ENCODE results near the gene HCFC1R1.
"Not testable (repeated sequence)": the region's sequence is repeated elsewhere in the genome, so short reads cannot be mapped to it uniquely, and the experiment has no call there.

Gene HCFC1R1

DNA sequence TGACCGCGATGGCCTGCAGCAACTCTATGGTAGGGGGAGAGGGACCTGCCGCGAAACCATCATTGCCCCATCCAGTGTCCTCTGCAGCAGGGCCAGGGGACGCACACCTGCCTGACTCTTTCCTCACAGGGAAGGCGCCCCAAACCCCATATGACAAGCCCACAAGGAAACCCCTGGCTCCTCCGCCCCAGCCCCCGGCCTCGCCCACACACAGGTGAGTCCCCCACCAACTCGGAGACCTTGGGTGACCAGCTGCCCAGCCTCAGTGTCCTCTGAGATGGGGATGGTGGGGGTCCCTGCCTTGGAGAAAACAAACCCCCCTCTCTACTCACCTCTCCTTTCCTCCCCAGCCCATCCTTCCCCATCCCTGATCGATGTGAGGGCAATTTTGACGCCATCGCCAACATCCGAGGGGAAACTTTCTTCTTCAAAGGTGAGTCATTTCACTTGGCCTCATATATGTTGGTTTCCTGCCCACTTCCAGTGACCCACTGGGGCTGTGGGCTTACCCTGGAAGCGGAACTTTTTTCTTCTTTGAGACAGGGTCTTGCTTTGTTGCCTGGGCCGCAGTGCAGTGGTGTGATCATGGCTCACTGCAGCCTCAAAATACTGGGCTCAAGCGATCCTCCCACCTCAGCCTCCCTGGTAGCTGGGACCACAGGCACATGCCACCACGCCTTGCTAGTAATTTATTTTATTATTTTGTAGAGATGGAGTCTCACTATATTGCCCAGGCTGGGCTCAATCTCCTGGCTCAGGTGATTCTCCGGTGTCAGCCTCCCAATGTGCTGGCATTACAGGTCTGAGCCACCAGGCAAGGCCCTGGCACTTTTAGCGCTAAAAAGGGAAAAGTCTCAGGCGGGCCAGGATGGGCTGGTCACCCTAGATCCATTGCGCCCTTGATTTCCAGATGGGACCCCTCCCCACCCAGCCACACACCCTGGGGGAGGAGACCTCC, 33.7 kb upstream of the HCFC1R1 start:
- DNase-seq, result no peak

GRCh38 chr16:3056336-3057180, 32.8 kb upstream of the HCFC1R1 start:
- no peak for DNase-seq

DNA sequence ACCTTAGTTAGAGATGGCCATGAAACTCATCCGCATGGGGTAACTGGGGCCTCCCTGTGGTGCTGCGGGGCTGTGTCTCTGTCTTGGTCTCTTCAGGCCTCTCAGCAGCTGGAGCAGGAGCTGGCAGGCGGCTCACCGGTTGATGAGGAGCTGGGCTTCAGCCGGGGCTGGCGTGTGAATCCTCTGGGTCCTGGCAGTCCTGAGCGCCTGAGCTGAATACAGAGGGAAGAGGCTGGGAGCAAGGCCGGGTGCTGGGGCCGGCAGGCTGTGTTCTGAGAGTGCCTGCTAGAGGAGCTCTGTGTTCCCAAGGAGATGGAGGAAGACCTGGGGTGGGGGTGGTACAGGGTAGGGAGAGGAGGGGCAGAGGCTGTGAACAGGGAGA, 32.0 kb upstream of the HCFC1R1 start:
- DNase-seq, result not testable (repeated sequence)

GRCh38 chr16:3054965-3055733, 31.4 kb upstream of the HCFC1R1 start:
- DNase-seq, result no peak

GRCh38 chr16:3053330-3053710, 29.6 kb upstream of the HCFC1R1 start:
- not testable (repeated sequence) for DNase-seq

DNA sequence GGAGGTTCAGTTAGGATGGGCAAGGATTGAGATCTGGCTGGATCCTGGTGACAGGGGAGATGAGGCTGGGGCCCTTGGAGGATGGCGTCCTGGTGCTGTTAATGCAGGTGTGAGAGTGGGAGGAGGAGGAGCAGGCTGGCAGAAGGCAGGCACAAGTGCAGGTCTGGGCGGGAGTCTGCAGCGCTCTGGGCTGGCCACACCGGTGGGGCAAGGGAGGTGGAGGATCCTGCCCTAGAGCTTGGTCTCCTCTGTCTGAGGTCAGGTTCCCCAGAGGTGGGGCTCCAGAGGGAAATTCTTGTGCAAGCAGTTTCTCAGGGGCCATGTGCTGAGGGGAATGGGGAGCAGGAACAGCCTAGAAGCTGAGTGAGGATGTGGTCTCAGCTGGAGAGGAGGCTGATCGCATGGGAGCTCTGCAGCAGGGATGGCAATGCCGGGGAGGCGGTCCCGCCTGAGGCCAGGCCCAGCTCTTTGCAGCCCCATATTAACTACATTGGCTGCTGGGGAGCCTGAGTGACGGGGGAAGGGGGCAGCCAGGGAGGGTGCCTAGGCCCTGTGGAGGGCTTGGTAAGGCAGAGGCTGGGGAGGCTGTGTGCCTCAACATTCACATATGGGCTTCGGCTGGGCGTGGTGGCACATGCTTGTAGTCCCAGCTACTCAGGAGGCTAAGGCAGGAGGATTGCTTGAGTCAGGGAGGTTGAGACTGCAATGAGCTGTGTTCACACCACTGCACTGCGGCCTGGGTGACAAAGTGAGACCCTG, 29.0 kb upstream of the HCFC1R1 start:
- not testable (repeated sequence) for DNase-seq

GRCh38 chr16:3051494-3051893, 27.8 kb upstream of the HCFC1R1 start:
- DNase-seq, result no peak

- no peak for DNase-seq
These were observed 27.3 kb upstream of the HCFC1R1 start for GRCh38 chr16:3051009-3051408.

- no peak for DNase-seq
These were observed 26.7 kb upstream of the HCFC1R1 start for GRCh38 chr16:3050487-3050886.

DNA sequence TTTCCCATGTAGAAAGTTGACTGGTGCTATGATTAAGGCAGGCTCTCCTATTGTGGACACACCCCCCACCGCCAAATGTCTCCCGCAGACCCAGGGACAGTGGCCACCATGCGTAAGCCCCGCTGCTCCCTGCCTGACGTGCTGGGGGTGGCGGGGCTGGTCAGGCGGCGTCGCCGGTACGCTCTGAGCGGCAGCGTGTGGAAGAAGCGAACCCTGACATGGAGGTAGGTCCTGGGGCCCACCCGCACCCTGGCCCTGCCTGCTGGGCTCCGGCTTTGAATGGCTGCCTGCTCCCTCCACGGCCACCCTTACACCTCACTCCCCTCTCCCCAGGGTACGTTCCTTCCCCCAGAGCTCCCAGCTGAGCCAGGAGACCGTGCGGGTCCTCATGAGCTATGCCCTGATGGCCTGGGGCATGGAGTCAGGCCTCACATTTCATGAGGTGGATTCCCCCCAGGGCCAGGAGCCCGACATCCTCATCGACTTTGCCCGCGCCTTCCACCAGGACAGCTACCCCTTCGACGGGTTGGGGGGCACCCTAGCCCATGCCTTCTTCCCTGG, 26.3 kb upstream of the HCFC1R1 start:
- DNase-seq, result no peak

- no peak for DNase-seq
These were observed 23.6 kb upstream of the HCFC1R1 start for GRCh38 chr16:3047387-3047720.

- peak in 1 of 6 experiments; percentile 12 for DNase-seq
These were observed 23.1 kb upstream of the HCFC1R1 start for GRCh38 chr16:3046641-3047386.

DNA sequence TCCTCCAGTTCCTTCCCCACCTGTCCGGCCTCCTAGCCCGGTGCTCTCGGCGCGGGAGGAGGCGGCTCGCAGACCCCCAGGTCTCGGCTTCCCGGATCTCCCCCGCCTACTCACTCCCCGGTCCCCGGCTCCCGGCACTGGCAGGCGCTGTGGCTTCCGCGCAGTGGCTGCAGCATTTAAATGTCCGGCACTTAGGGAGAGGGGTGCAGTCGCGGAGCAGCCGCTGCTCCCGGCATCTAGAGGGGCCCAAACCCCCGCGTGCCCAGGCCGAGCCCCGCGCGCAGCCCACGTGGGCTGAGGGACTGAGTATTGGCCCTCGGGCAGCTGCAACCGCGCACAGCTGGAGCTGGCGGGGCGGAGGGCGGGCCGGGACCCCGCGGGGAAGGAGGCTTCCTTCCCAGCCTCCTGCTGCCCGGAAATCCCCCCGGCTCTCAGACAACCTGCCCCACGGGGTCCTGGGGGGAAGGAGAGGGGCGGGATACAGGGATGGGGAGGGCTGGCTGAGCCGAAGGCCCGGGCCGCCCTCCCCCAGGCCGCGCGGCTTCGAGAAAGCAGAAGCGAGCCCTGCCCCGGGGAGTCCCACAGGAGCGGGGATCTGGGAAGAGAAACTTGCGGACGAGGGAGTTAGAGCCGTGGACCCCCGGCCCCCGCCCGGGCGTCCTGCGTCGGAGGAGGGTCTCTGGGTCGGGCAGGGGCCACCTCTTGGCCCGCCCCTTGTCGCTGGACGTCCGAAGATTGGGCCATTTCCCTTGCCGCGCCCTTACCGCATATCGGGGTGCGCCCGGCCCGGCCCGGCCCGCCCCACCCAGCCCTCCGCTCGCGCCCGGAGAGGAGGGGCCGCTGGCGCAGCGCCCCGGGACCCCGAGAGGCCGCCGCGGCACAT, 22.3 kb upstream of the HCFC1R1 start, which contains the start of gene MMP25:
TSS of gene MMP25 (plus strand) at position 804 of the 883 bp plus-strand sequence. CDS start 357 bp downstream, outside the sequence.
- DNase-seq, result peak in 2 of 6 experiments; percentile 24 to 47

DNA sequence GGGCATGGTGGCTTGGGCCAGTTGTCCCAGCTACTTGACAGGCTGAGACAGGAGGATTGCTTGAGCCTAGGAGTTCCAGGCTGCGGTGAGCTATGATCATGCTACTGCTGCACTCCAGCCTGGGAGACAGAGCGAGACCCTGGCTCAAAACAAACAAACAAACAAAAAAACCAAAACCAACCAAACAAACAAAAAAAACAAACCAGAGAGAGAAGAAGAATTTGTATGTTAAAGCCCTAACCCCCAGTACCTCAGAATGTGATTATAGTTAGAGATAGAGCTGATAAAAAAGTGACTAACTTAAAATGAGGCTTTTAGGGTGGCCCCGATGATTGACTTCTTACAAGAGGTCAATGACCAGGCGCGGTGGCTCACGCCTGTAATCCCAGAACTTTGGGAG, 21.0 kb upstream of the HCFC1R1 start:
- no peak for DNase-seq

DNA sequence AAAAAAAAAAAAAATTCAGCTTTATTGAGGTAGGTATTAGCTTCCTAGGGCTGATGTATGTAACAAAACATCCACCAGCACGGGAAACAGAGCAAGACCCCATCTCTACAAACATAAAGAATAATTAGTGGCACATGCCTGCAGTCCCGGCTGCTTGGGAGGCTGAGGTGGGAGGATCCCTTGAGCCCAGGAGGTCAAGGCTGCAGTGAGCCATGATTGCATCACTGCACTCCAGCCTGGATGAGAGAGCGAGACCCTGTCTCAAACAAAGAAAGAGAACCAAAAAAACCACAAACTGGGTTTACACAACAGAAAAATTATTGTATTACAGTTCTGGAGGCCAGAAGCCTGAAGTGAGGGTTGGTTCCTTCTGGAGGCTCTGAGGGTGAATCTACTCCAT, 18.6 kb upstream of the HCFC1R1 start:
- DNase-seq, result no peak

DNA sequence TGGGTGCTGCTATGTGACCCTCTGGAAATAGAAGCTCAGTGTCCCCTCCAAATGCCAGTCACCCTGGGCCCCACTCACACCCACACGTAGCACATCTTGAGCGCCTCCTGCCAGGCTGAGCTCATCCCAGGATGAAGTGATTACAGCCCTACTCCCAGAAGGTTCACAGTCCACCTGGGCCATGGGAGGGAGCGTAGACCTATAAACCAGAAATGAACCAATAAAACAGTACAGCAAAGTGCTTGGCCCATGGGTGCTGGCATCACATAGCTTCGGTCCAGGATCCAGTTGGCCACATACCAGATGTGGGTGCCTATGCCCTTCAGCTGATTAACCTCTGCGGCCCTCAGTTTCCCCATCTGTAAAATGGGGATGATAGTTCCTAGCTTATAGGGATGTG, 15.2 kb upstream of the HCFC1R1 start:
- no peak for DNase-seq

DNA sequence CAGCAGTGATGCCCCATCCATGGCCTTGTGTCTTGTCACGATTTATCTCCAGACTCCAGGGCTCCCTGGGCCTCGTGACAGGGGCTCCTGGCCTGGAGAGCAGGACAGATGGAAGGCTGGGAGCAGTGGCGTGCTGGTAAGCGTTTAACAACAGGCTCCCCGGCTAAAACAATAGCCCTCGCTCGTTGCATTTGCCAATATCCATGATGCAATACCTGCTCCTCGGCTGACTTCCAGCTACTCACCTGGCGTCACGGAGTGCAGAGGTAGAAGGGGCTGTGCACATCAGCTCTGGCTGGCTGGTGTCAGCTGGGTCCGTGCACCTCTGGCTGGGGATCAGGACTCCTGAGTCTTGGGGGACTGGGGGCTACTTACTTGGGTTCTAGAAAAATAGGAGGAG, 14.5 kb upstream of the HCFC1R1 start:
- DNase-seq, result no peak

GRCh38 chr16:3036726-3037315, 13.1 kb upstream of the HCFC1R1 start, which contains the start of gene BICDL2:
Gene BICDL2 (minus strand): TSS chr16:3036944. CDS start chr16:3035496, 1,448 bp downstream.
- no peak for DNase-seq

DNA sequence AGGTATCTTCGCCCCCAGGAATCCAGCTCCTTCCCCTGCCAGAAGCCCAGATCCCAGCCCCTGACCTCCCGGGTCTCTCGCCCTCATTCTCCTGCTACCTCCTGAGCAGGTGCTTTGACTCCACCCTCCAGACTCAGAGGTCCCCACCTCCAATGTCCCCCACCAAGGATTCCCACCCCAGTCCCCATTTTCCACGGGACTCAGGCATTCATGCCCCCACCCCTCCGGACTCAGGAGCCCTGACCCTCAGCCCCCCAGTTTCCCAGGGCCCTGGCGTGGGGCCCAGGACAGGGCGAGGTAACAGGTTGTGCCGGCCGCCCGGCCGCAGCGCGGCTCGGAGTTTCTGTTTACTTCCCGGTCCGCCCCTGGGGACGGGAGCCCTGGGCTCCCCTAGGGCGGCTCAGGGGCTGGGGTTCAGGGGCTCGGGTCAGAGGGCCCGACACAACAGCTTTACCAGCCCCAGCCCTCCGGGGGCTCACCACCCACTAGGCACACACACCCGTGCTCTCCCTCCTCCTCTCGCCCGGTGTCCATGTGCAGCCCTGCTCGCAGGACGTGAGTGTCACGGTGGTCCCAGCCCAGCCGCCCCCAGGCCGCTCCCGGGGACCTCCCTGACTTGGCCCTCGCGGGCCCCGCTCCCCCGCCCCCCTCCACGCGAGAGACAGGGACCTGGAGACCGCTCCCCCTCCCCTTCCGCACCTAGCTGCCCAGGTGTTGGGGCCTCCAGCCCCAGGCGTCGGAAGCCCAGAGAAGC, 12.4 kb upstream of the HCFC1R1 start:
- no peak for DNase-seq

Data from stimulated activated naive CD4-positive, alpha-beta T cell (primary cell).